GM23338 (cell line): ENCODE measurements around the gene AP1S3. TPM values are rescaled to one million over a fixed set of nuclear protein-coding genes. Genes with fewer than 3 reads are reported as not detected.

ENCODE experiments used
- ATAC-seq: fragments of 200-7000 bp; cut with Tn5 transposase; 3 replicates; pipeline ENCODE4 v1.9.1; 2020
- DNase-seq: peaks from one replicate; pipeline ENCODE4 v3.0.0-alpha.2; 2015; ENCODE audit warnings: low spot score
- H2AFZ ChIP-seq: fragments of 200-600 bp; sonication (generic); 2 replicates; pipeline ENCODE4 v1.8.0; 2016; ENCODE audit warnings: antibody characterized with exemption, mild to moderate bottlenecking, moderate library complexity
- H3F3A ChIP-seq: fragments of 200-600 bp; sonication (generic); replicated peaks from 2 replicates; pipeline ENCODE4 v1.8.0; 2017; ENCODE audit warnings: antibody characterized with exemption, mixed run types, low read depth
- H3K27ac ChIP-seq: fragments of 200-600 bp; sonication (generic); 2 replicates; pipeline ENCODE4 v1.6.1; 2016; ENCODE audit warnings: low read depth
- H3K27me3 ChIP-seq: fragments of 200-600 bp; sonication (generic); 2 replicates; pipeline ENCODE4 v1.8.0; 2016; ENCODE audit warnings: mild to moderate bottlenecking, mixed run types, moderate library complexity; ENCODE audit not compliant: insufficient read depth
- H3K36me3 ChIP-seq: fragments of 200-600 bp; sonication (generic); 2 replicates; pipeline ENCODE4 v1.8.0; 2016; ENCODE audit warnings: mild to moderate bottlenecking; ENCODE audit not compliant: insufficient read depth
- H3K4me1 ChIP-seq: fragments of 200-600 bp; sonication (generic); 2 replicates; pipeline ENCODE4 v1.8.0; 2016; ENCODE audit warnings: mild to moderate bottlenecking, moderate library complexity; ENCODE audit not compliant: insufficient read depth
- H3K4me2 ChIP-seq: fragments of 200-600 bp; sonication (generic); 2 replicates; pipeline ENCODE4 v1.7.1; 2017; ENCODE audit warnings: mixed run types
- H3K4me3 ChIP-seq: fragments of 200-600 bp; sonication (generic); 2 replicates; pipeline ENCODE4 v1.6.1; 2016; ENCODE audit warnings: mixed run types
- H3K79me2 ChIP-seq: fragments of 200-600 bp; sonication (generic); replicated peaks from 2 replicates; pipeline ENCODE4 v1.8.0; 2017; ENCODE audit warnings: mild to moderate bottlenecking; ENCODE audit not compliant: insufficient read depth
- H3K9me2 ChIP-seq: fragments of 200-600 bp; sonication (generic); 2 replicates; pipeline ENCODE4 v1.8.0; 2017; ENCODE audit not compliant: insufficient read depth
- H4K20me1 ChIP-seq: fragments of 200-600 bp; sonication (generic); replicated peaks from 2 replicates; pipeline ENCODE4 v1.8.0; 2017; ENCODE audit warnings: mild to moderate bottlenecking; ENCODE audit not compliant: insufficient read depth
- H3K27ac Mint-ChIP-seq: 2 replicates; pipeline ENCODE4 v1.8.0; 2020; ENCODE audit warnings: inconsistent platforms, mild to moderate bottlenecking, moderate library complexity, mixed read lengths
- H3K27me3 Mint-ChIP-seq: 3 replicates; pipeline ENCODE4 v1.8.0; 2022; ENCODE audit warnings: low read depth, mild to moderate bottlenecking, moderate library complexity, mixed read lengths, inconsistent platforms; ENCODE audit not compliant: insufficient read depth, poor library complexity
- H3K36me3 Mint-ChIP-seq: 3 replicates; pipeline ENCODE4 v1.8.0; 2021; ENCODE audit warnings: low read depth, mild to moderate bottlenecking, inconsistent platforms, moderate library complexity, mixed read lengths
- H3K4me1 Mint-ChIP-seq: 3 replicates; pipeline ENCODE4 v1.8.0; 2020; ENCODE audit warnings: mild to moderate bottlenecking, inconsistent platforms, mixed read lengths
- H3K4me3 Mint-ChIP-seq: 3 replicates; pipeline ENCODE4 v1.8.0; 2021; ENCODE audit warnings: moderate library complexity, mild to moderate bottlenecking, inconsistent platforms, mixed read lengths
- H3K9me3 Mint-ChIP-seq: 3 replicates; pipeline ENCODE4 v1.8.0; 2020; ENCODE audit warnings: moderate library complexity, mild to moderate bottlenecking, inconsistent platforms, mixed read lengths
- CREB1 ChIP-seq: fragments of 250-450 bp; sonication (Bioruptor Pico); IDR thresholded peaks from 2 replicates; pipeline ENCODE4 v1.5.0; 2020; ENCODE audit warnings: low read depth, mild to moderate bottlenecking, moderate library complexity
- EZH2 ChIP-seq: fragments of 200-600 bp; sonication (generic); IDR thresholded peaks from one replicate; pipeline ENCODE4 v1.8.0; 2017; ENCODE audit warnings: antibody characterized with exemption, mild to moderate bottlenecking, low read depth; ENCODE audit not compliant: unreplicated experiment
- EZH2phosphoT487 ChIP-seq: fragments of 200-600 bp; sonication (generic); IDR thresholded peaks from one replicate; pipeline ENCODE4 v1.8.1; 2018; ENCODE audit warnings: antibody characterized with exemption; ENCODE audit not compliant: unreplicated experiment
- NANOG ChIP-seq: IDR thresholded peaks from 2 replicates; pipeline ENCODE4 v1.6.1; 2016; ENCODE audit warnings: antibody characterized with exemption, borderline replicate concordance
- POLR2AphosphoS5 ChIP-seq: IDR thresholded peaks from 2 replicates; pipeline ENCODE4 v1.6.1; 2016; ENCODE audit warnings: antibody characterized with exemption, low read depth
- REST ChIP-seq: IDR thresholded peaks from one replicate; pipeline ENCODE4 v1.6.1; 2018; ENCODE audit warnings: antibody characterized with exemption; ENCODE audit not compliant: unreplicated experiment
- STAT1 ChIP-seq: IDR thresholded peaks from one replicate; pipeline ENCODE4 v1.6.1; 2016; ENCODE audit warnings: antibody characterized with exemption; ENCODE audit not compliant: unreplicated experiment
- ZNF114 ChIP-seq: fragments of 250-450 bp; sonication (Bioruptor Pico); IDR thresholded peaks from 2 replicates; pipeline ENCODE4 v1.5.0; 2020; ENCODE audit warnings: mild to moderate bottlenecking, moderate library complexity
- ZNF331 ChIP-seq: fragments of 250-450 bp; sonication (Bioruptor Pico); IDR thresholded peaks from 2 replicates; pipeline ENCODE4 v1.5.0; 2020; ENCODE audit warnings: low read depth, mild to moderate bottlenecking, moderate library complexity
- polyA plus RNA-seq: library from polyadenylated mRNA; unstranded; fragments of >200 nt; fragmentation: Nextera tagmentation; extraction: Ambion mirVana; gene quantifications from 2 replicates; pipeline ENCODE4 v1.2.1, GENCODE V29; 2016
- total RNA-seq: library from RNA; depleted of rRNA; stranded (reverse); fragments of >200 nt; shearing (Covaris generic); gene quantifications from 2 replicates; pipeline ENCODE4 v1.2.3, GENCODE V29; 2014
- TF ChIP-seq, protein P1 (sequence below), 2 experiments: fragments of 200-600 bp in 1 of 2; sonication (generic) in 1 of 2; conservative IDR thresholded peaks; 2 replicates each; pipeline versions ENCODE4 v1.5.1 to v1.6.1; 2016 to 2017; ENCODE audit warnings: antibody characterized with exemption in 2 of 2, low read depth in 2 of 2, mild to moderate bottlenecking in 2 of 2, moderate library complexity in 1 of 2
- TF ChIP-seq, protein P2 (sequence below): IDR thresholded peaks from 2 replicates; pipeline ENCODE4 v1.6.1; 2016; ENCODE audit warnings: antibody characterized with exemption

AP1S3 gene
- total and polyA plus RNA-seq, 2 experiments from 2014 or later, result 8.8 to 25.5 TPM

DNA sequence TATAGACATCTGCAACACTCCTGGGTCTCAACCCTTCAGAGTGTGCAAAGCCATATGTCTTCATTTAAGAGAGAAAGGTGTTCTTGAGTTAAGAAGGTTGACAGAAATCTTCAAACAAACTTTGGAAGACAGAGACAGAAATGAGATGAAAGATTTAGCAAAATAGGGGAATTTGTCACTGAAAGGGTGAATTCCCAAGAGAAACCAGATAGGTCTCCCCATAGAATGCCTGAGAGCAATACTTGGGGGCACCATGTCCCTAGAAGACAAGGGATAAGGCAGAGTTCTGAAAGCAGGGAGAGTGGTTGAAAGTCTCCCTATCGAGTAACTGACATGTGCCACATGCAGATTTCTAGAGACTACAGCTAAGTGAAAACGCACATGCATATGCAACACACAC is 50.0 kb downstream of the AP1S3 start:
- 0 out of 2 replicates have a peak, but pooled peaks cover 6% of the 10 kb centered on the region for H3K79me2 ChIP-seq
- Mint-ChIP-seq H3K36me3 (no peaks in the 10 kb centered on the region), H3K9me3 (no peaks in the 10 kb centered on the region), H3K27me3 (peaks cover 2% of the 10 kb centered on the region), H3K4me1 (peaks cover 13% of the 10 kb centered on the region), H3K27ac (no peak overlapping the region), H3K4me3 (no peak overlapping the region)
- H2AFZ ChIP-seq, result no peak overlapping the region
- H4K20me1 ChIP-seq, result no peaks in the 10 kb centered on the region; the same call in 1 of the 2 replicates
- no peak overlapping the region for H3K27ac ChIP-seq
- no peaks in the 10 kb centered on the region for H3K27me3 ChIP-seq
- DNase-seq (no peak), ATAC-seq (no peak)
- H3K4me3 ChIP-seq, result no peak overlapping the region
- H3F3A ChIP-seq, result no peaks in the 10 kb centered on the region
- TF ChIP-seq, protein P1, sequence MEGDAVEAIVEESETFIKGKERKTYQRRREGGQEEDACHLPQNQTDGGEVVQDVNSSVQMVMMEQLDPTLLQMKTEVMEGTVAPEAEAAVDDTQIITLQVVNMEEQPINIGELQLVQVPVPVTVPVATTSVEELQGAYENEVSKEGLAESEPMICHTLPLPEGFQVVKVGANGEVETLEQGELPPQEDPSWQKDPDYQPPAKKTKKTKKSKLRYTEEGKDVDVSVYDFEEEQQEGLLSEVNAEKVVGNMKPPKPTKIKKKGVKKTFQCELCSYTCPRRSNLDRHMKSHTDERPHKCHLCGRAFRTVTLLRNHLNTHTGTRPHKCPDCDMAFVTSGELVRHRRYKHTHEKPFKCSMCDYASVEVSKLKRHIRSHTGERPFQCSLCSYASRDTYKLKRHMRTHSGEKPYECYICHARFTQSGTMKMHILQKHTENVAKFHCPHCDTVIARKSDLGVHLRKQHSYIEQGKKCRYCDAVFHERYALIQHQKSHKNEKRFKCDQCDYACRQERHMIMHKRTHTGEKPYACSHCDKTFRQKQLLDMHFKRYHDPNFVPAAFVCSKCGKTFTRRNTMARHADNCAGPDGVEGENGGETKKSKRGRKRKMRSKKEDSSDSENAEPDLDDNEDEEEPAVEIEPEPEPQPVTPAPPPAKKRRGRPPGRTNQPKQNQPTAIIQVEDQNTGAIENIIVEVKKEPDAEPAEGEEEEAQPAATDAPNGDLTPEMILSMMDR (conservative IDR thresholded peaks at IDR 0.05; ENCODE audit: low read depth in 2 of 2), result no peak
- TF ChIP-seq, protein P2, sequence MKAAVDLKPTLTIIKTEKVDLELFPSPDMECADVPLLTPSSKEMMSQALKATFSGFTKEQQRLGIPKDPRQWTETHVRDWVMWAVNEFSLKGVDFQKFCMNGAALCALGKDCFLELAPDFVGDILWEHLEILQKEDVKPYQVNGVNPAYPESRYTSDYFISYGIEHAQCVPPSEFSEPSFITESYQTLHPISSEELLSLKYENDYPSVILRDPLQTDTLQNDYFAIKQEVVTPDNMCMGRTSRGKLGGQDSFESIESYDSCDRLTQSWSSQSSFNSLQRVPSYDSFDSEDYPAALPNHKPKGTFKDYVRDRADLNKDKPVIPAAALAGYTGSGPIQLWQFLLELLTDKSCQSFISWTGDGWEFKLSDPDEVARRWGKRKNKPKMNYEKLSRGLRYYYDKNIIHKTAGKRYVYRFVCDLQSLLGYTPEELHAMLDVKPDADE, result no peak
- TF ChIP-seq ZNF331 (CRISPR knock-in tag), result no peak
- no peak for TF ChIP-seq EZH2
- TF ChIP-seq CREB1 (CRISPR knock-in tag), result no peak
- no peak for TF ChIP-seq NANOG
- TF ChIP-seq STAT1, result no peak
- TF ChIP-seq EZH2phosphoT487, result no peak
- no peak for TF ChIP-seq ZNF114
- no peak for TF ChIP-seq POLR2AphosphoS5
- no peak overlapping the region for H3K4me2 ChIP-seq
- no peaks in the 10 kb centered on the region for H3K36me3 ChIP-seq
- no peaks in the 10 kb centered on the region for H3K4me1 ChIP-seq
- H3K9me2 ChIP-seq, result no peaks in the 10 kb centered on the region

DNA sequence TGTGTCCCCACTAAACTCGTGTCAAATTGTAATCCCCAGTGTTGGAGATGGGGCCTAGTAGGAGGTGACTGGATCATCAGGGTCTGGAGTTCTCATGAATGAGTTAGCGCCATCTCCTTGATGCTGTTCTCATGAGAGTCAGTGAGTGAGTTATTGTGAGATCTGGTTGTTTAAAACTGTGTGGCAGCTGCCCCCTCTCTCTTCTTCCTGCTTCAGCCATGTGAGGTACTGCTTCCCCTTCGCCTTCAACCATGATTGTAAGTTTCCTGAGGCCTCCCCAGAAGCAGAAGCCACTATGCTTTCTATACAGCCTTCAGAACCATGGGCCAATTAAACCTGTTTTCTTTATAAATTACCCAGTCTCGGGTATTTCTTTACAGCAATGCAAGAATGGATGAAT is 50.4 kb downstream of the AP1S3 start:
- H3K4me1 Mint-ChIP-seq, result peaks cover 13% of the 10 kb centered on the region
- no peak overlapping the region for H3K27ac Mint-ChIP-seq
- DNase-seq, result no peak

More for the DNA sequence above, 50.4 kb downstream of the AP1S3 start:
- no peaks in the 10 kb centered on the region for H3K9me2 ChIP-seq
- no peak for ATAC-seq
- H3K9me3 Mint-ChIP-seq, result no peaks in the 10 kb centered on the region
- no peaks in the 10 kb centered on the region for H3K36me3 ChIP-seq
- no peak overlapping the region for H3K4me2 ChIP-seq
- H3K4me3 ChIP-seq, result no peak overlapping the region
- H3K27ac ChIP-seq, result 0 out of 2 replicates have a peak overlapping the region, but pooled peaks have one; percentile 32
- no peak overlapping the region for H3K4me3 Mint-ChIP-seq
- 0 out of 2 replicates have a peak, but pooled peaks cover 6% of the 10 kb centered on the region for H3K79me2 ChIP-seq
- H4K20me1 ChIP-seq, result no peaks in the 10 kb centered on the region; the same call in 1 of the 2 replicates
- H2AFZ ChIP-seq, result no peak overlapping the region
- H3K4me1 ChIP-seq, result no peaks in the 10 kb centered on the region
- H3K27me3 ChIP-seq, result no peaks in the 10 kb centered on the region
- H3K27me3 Mint-ChIP-seq, result peaks cover 2% of the 10 kb centered on the region
- H3K36me3 Mint-ChIP-seq, result no peaks in the 10 kb centered on the region
- TF ChIP-seq REST (no peak), EZH2 (no peak), STAT1 (no peak), CREB1 (CRISPR knock-in tag) (no peak), EZH2phosphoT487 (no peak)
- H3F3A ChIP-seq, result no peaks in the 10 kb centered on the region
